GM21717 (cell line): Measurements from ENCODE around the gene MMP25.
"Not testable (repeated sequence)": the region's sequence is repeated elsewhere in the genome, so short reads cannot be mapped to it uniquely, and the experiment has no call there.

ENCODE experiments used
- ATAC-seq: cut with Tn5 transposase; IDR thresholded peaks from one replicate; pipeline ENCODE4 v1.9.1; 2021; ENCODE audit warnings: mild to moderate bottlenecking, moderate library complexity; ENCODE audit not compliant: unreplicated experiment

MMP25 gene

GRCh38 chr16:3053330-3053710 lies 7.0 kb downstream of the MMP25 start:
- not testable (repeated sequence) for ATAC-seq

GRCh38 chr16:3054965-3055733 lies 8.8 kb downstream of the MMP25 start:
- ATAC-seq, result no peak

GRCh38 chr16:3055734-3056115 lies 9.4 kb downstream of the MMP25 start:
- ATAC-seq, result not testable (repeated sequence)

GRCh38 chr16:3056336-3057180 lies 10.2 kb downstream of the MMP25 start:
- no peak for ATAC-seq

- no peak for ATAC-seq
Measured at GRCh38 chr16:3057181-3058138, 11.1 kb downstream of the MMP25 start.

GRCh38 chr16:3058139-3059030 lies 12.0 kb downstream of the MMP25 start:
- ATAC-seq, result no peak

GRCh38 chr16:3059041-3059722 lies 12.8 kb downstream of the MMP25 start:
- ATAC-seq, result peak; percentile 58

- peak; percentile 6 for ATAC-seq
Measured at GRCh38 chr16:3059723-3060242, 13.4 kb downstream of the MMP25 start.

- no peak for ATAC-seq
Measured at GRCh38 chr16:3060339-3061127, 14.2 kb downstream of the MMP25 start.

- ATAC-seq, result no peak
Measured at GRCh38 chr16:3062553-3062952, 16.2 kb downstream of the MMP25 start.

GRCh38 chr16:3063625-3064386 lies 17.4 kb downstream of the MMP25 start:
- no peak for ATAC-seq

GRCh38 chr16:3065069-3065741 lies 18.8 kb downstream of the MMP25 start, which contains the start of gene IL32:
IL32 (plus strand) TSS chr16:3065640; CDS start chr16:3065812, 172 bp downstream.
- no peak for ATAC-seq

GRCh38 chr16:3065742-3066439 lies 19.5 kb downstream of the MMP25 start:
- ATAC-seq, result no peak

- no peak for ATAC-seq
Measured at GRCh38 chr16:3066440-3066748, 20.0 kb downstream of the MMP25 start.

- no peak for ATAC-seq
Measured at GRCh38 chr16:3068487-3068886, 22.1 kb downstream of the MMP25 start.

- ATAC-seq, result not testable (repeated sequence)
Measured at GRCh38 chr16:3069146-3069545, 22.8 kb downstream of the MMP25 start.
